ENCODE results near the gene SIDT1.

SIDT1 gene

DNA sequence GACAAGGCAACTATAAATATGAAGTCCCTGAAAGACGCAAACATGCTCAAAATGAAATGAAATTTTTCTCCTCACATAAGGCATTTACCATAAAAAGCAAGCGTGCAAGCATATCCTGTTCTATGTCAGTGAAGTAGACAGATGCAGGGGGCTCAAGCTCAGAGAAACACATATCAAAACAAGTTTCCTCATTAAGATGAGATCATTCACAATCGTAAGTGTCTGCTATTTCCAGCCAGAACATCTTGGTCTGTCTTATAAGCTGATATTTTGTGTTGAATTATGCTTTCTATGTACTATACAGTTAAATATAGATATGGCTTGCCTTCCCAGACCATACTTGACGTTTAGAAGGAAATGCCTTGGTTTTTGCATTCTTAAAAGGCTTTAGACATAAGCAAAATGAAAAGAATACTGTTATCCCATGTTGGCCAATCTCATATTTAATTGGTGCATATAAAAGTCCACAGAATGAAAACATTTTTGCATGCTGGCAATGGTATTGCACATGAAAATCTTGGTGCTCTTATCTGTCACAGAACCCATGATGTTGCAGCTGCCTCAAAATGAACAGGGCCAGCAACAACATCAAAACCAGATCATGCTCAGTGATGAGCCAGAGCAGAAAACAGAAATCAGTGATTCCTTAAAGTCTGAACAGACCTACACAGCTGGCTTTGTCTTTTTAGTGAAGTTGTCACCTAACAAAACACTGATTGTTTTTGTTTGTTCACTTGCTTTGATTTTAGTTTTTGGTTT is 65.4 kb downstream of the SIDT1 start:
- FAIRE-seq: no peak

DNA sequence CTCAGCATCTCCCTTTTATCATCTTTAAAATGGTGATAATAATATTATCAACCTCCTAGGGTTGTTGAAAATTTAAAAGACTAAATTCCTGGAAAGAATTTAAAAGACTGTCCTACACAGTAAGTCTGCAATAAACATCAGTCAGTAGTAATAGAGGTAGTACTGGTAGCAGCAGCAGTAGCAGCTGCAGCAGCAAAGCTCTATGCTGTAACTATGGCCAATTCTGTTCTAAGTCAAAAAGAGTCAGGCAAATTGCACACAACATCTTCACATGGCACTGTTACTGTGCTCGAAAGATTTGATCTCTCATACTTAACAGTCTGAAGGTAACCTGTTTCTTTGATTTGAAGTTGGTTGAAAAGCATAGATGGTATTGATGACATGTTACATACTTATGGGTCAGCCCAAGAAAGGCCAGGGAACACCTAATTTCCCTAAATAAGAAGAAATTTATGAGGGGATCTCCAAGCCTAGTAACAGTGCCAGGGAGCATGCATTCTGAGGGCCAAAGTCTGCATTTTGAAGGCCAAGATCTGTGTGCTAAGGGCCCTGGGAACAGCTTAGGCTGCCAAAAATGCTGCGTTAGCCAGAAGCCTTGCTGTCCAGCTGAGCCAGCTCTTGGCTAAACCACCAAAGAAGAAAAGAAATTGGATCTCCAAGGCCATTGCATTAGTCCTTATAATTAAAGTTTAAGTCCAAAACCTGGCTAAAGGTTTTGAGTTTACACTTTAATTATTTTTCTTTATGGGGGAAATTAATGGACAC is 68.2 kb downstream of the SIDT1 start:
- FAIRE-seq: no peak

DNA sequence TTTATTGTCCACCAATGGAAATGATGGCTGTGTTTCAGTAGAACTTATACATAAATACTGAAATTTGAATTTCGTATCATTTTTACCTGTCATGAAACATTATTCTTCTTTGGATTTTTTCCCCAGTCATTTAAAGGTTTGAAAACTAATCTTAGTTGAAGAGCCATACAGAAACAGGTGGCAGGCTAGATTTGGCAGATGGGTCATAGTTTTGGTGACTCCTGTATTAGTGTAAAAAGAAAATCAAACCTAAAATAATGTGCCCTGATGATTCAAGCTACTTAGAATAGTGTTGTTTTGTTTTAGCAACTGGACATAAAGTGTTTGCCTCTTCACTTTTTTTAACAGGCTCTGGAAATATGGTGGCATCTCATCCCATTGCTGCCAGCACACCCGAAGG is 68.9 kb downstream of the SIDT1 start:
- no peak for FAIRE-seq

DNA sequence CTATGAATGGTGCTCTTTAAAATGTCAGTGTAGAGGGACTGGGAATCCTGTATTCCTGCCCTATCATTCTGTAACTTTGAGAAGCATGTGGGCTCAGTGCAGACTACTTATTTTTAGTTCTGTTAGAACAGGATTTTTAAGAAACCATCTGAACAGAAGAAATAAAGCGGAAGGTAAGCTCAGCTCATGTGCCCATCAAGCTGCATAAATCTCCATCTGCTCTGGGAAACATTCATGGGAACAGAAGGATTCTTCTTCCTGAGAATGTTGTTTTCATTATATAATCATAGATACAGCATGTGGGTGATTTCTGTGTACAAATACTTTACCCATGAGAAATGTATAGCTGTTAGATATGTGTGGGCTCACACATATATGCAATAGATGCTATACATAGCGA is 69.9 kb downstream of the SIDT1 start:
- no peak for FAIRE-seq

DNA sequence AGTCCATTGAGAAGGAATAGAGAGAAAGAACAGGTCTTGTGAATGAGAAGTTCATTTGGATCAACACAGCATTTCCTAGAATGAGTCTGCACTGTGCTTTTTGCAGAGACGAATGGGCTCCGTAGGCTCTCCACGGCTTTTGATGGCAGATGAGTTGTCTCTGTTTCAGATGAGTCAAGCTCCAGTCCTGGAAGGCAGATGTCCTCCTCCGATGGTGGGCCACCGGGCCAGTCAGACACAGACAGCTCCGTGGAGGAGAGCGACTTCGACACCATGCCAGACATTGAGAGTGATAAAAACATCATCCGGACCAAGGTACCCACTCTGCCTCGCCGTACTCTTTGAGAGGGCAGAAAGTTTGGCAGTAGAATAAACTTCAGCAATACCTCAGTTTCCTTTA is 70.5 kb downstream of the SIDT1 start:
- FAIRE-seq: no peak

DNA sequence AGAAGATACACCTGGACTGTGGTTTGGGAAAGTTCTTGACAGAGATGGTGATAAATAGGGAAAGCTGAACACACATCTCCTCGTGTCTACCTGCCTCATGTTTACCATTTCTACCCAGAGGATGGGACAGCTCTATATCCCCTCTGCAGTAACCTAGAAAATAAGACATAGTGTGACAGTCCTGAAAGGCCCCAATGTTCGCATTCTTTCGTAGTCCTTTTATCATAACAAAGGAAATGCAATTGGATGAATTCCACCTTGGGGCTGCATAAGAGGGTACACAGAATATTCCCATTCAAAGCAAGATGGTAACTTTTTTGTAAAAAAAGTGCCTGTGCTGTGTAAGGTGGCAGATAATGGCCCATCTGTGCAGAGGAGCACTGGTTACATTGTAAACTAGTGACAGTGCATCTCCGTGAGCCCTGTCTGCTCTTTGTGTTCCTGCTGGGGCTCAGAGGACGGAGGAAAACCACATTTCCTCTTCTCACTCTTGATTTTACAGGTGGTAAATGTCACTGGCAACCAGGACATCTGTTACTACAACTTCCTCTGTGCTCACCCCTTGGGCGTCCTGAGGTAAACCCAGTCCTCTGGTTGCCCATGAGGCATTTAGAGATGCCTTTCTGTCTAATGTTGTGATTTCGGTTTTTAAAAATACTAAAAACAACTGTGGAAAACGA is 74.3 kb downstream of the SIDT1 start:
- no peak for FAIRE-seq

DNA sequence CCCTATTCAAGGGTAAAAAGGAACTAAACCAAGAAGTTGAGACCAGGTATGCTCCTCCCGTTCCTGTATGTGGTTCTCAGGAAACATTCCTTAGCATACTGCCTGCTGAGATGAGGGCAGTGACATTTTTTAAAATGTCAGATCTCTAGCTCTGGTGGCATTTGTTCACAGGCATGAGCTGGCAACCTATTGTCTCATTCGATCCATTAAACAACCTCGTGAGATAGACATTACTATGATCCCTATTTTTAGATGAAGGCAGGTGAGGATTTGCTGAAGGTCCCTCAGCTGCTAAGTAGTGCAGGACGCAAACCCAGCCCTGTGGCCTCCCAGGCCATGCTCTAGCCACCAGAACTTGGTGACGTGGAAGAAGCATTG is 74.9 kb downstream of the SIDT1 start:
- no peak for FAIRE-seq

DNA sequence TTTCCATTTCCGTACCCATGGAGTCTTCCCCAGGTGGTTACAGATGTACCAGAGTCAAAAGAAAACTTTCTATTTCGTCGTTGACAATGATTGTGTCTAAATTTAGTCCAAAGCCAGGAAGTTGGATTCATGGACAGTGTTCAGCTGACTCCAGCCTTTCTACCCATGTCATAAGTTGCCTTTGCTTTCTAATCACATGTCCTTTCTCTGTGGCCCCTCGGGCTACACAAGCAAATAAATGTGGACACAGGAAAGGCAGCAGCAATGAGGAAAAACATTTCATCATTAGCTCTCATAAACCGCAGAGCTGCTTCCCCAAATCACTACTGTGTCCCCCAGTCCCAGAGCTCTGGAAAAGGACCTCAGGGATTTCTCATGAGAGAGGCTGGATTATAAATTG is 82.0 kb downstream of the SIDT1 start:
- FAIRE-seq: no peak

DNA sequence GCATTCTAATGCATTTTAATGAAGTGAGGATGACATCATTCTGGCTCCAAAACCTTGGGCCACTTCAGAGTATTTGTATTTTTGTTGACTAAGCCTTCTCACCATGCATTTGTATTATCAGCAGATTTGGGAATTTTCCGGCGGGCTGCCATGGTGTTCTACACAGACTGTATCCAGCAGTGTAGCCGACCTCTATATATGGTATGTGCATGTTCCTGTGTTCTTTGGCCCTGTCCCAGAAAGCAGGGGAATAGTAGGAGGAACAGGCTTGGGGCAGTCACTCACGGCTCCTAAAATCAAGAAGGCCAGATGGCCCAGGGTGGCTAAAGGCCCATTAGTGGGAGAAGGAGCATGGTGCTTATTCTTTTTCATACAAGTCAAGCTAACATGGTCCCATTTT is 83.6 kb downstream of the SIDT1 start:
- no peak for FAIRE-seq

DNA sequence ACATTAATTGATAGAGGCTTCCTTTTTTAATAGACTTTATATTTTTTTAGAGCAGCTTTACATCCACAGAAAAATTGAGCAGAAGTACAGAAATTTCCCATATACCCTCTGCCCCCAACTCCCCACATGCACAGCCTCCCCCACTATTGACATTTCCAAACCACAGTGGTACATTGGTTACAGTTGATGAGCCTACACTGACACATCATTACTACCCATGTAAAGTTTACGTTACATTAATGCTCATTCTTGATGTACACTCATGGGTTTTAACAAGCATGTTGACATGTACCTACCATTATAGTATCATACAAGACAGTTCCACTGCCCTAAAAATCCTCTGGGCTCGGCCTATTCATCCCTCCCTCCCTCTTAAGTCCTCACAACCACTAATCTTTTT is 85.4 kb downstream of the SIDT1 start:
- no peak for FAIRE-seq

DNA sequence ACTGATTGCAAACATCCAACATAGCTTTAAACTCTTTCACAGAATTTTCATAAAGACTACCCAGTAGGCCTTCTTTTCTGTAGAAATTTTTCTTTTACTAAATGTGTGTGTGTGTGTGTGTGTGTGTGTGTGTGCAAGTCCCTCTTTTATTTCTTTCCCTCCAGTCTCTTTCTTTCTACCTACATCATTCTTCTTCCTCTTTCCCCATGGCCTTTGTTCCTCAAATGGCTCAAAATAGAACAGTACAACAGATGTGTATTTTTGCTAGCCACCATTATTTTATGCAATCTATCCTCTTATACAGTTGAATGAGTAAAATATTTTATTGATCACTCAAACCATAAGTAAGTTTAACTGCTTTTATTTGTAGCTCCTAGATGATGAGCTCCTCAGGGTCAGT is 87.7 kb downstream of the SIDT1 start:
- no peak for FAIRE-seq

DNA sequence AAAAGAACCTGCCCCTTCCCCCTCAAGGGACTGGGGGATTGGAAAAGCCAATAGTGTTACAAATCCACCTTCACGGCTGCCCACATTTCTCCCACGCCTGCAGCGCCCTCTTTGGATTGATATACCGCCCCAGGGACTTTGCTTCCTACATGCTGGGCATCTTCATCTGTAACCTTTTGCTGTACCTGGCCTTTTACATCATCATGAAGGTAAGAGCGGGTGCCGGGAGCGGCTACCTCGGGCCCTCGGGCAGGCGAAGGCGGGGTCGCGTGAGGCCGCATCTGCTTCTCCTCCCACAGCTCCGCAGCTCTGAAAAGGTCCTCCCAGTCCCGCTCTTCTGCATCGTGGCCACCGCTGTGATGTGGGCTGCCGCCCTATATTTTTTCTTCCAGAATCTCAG is 91.0 kb downstream of the SIDT1 start:
- no peak for FAIRE-seq

DNA sequence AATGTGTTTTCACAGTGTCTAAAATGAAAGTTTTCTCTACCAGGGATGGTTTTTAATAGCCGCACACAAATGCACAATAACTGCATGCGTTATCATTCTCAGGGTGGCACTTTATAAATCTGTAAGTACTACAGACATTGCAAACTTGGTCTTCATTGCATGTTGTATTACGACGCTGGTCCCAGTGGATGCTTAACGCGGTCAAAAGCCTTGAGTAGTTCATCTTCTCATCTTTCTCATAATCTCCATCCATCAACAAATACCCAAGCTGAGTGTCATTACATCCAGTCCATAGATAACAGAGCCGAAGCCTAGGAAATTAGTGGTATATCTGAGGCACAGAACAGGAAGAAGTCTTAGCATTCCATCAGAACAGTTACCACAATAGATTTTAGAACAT is 91.5 kb downstream of the SIDT1 start:
- no peak for FAIRE-seq

DNA sequence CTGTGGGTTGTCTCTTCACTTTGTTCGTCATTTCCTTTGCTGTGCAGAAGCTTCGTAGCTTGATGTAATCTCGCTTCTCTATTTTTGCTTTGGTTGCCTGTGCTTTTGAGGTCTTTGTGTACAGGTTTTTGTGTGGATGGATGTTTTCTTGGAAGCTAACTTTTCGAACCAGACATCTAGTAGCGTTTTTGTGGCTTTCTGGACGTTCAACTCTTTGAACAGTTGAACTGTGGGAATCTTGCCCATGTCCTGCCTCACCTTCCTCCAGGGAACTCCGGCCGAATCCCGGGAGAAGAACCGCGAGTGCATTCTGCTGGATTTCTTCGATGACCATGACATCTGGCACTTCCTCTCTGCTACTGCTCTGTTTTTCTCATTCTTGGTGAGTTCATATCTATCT is 93.5 kb downstream of the SIDT1 start:
- no peak for FAIRE-seq

DNA sequence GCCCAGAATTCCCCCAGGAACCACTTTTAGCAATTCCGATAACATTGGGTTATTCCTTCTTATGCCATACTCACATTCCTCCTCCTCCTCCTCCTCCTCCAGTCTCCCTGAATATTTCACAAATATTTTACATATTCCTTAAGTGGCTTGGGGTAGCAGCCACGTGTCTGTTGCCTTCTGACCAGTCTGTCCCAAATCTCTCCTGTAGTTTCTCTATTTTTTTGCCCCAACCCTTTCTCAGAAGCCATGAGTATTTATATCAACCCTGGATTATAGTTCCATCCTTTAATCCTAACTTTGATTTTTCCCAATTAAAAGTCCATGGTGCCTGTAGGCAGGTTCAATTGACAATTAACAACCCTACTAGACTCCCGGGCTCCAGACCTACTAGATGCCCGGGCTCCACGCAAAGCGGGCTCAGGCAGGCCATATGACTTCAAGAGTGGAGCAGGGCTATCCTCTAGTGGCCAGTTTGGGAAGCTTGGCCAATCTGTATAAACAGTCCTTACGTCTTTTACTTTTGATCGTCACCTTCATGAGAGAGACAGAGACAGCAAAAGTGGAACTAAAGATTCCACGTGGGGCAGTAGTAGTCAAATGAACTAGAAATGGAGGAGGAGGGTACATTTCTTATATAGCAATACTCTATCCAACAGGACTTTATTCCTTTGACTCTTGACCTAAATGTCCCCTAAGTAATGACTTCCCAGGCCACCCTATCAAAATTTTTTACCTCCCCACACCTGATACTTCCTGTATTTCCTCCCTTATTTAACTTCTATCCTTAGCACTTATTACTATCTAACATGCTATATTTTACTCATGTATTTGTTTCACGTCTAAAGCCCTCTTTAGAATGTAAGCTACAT is 94.4 kb downstream of the SIDT1 start:
- no peak for FAIRE-seq

DNA sequence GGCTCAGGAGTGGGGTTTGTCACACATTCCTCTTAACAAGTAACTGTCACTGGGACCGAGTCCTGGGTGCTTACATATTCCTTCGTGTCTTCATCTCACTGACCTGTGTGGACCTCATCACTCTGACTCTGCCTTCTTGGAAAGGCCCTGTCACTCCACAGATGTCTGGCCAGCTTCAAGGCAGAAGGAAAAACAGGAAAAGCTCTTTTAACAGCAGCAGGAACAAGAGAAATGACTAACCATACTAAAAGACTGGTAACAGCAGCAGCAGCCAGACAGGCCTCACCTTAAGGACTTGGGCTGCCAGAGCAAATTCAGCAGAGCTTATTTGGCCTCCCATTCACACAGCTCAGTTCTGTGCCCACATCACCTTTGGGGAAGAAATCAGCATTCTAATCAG is 96.0 kb downstream of the SIDT1 start:
- FAIRE-seq: no peak

DNA sequence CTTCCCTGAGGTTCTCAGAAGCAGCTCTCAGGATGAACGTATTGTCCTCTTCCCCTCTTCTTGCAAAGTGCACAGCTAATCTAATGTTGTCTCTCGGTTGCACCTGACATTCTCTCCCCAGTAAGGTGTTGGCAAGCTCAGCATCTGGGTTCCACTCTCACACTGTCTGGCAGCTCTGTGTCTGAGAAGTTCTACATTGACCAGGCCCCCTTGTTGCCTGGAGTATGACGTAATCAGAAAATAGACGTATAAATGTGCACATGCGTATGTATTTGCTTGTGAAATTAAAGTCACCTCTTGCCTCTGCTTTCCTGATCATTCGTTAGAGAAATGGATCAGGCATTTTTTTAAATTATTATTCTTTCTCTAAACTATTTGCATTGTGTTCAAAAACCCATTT is 96.4 kb downstream of the SIDT1 start:
- FAIRE-seq: no peak

DNA sequence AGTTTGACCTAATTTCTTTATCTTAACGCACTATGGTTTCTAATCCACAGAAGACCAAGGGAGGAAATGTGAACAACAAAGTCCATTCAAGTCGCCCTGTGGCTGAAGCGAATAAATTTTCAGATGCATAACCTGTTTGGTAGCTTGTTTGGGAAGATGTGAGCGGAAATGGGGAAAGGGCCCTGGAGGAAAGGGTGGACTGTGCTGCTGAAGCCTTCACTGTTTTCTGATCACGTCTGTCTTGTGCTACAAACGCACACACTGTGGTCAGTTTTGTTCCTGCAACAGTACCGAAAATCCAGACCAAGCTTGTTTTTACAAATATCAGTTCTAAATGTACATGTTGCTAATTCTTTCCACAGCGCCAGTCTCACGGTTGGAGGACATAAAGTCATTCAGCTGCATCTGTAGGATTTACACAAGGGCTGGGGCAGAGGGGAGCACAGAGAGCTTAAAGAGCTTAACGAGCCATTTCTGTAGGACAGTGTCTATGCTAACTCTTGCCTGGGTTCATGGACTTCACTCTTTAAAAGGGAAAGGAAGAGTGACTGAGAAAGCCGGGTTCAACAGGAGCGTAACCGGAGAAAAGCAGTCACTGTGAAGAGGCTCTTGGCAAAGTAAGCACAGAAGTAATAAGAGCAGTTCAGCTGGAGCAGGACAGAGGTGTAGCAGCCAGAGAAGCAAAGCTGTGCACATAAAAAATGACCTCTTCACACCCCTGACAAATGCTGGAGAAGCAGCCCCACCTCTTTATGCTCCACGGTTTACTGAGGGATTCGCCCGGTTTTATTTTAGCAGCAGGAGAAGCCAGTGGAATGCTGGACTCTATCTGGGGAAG is 97.4 kb downstream of the SIDT1 start:
- no peak for FAIRE-seq

DNA sequence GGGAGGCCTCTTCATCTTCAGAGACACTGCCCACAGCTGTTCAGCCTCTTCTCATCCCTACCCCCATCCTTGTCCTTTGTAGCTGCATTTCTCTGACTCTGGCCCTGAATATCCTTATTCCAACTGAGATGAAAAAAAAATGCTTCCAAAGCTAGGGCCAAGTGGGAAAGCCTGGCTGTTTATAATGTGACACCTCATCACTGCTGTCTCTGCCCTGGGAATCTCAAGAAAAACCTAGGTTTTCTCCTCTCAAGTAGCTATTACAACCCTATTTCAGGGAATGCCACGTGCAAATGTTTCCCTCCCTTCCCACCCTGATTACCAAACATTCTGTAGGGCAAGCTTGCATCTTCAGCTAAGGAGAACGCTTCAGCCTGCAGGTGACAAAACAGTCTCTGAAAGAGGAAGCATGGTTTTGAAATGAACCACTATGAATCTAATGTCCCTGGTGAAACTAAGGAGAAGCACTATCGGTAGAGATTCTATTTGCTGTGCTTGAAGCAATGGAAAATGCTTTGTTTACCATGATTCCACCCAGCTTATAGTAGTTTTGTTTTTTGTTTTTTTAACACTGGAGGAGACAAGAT is 98.7 kb downstream of the SIDT1 start:
- no peak for FAIRE-seq

DNA sequence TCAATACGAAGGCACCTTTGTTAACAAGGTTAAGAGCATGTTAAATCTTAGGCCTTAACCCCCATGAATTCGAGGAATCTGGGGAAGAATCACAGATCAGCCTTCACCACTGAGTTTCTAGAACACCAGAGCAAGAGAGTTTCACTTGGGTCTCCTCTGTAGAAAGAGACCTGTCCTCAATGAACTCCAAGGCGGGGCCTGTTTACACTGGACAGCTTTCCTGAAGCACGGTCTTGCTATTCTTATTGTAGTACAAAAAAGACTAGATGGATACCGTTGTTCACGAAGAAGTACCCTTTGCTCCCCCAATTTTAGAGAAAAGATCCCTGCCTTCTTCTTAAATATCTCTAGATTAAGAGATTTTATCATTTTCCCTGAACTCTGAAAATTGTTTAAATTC is 99.2 kb downstream of the SIDT1 start:
- FAIRE-seq: no peak

DNA sequence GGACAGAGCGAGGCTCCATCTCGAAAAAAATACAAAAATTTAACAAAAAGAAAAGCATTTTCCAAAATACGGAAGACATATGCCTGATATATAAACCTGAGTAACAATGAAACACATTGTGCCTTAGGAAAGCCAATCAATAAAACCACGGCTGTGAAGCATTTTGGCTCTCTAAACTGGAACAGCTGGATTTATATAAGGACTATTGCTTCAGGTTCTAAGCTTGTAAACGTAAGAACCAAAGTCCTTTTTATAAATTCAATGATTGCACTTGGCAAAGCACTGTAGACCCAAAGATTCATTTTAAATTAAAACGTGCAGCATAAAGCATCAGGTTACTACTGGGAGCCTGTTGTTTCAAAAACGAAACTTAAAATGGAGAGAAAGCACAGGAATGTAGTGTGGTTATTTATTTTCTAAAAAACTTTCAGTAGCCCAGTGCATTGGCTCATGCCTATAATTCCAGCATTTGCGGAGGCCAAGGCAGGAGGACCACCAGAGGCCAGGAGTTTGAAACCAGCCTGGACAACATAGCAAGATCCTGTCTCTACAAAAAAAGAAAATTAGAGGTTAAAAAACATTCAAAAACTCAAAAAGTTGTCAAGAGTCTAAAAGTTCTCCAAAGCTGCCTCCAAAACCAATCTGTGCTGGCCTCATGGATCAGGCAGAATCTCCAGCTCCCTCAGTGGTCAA is 102.6 kb downstream of the SIDT1 start:
- FAIRE-seq: no peak

Data from endometrium (tissue), 2 donors.